ENCODE results near the gene TMEM266.

Gene TMEM266

DNA sequence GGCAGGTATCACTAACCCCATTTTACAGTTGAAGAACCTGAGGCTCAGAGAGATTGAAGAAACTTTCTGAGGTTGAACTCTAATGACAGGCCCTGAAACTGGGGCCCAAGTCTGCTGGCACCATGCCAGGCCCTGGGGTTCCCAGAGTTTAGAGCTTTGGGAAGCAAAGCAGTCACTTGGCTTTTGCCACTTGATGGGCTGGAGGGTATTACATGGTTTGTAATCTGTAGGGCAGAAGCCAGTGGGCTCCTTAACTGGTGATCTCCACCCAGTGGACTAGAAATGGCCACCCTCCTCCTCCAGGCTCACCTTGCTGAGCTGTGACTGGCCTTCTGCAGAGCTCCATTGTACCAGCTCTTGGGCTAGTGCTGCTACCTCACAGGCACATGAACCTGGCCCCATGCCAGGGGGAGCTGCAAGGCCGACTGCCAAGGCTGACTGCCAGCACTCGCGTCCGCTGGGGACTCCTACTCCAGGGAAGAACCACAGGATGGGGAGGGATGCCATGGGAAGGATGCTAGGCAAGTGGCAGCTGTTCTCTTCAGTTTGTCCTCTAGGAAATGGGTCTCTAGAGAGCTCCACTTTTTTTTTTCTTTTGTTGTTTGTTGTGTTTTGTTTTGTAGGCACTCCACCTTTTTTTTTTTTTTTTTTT is 146.7 kb downstream of the TMEM266 start:
- peak; percentile 87 for ATAC-seq
- TF ChIP-seq, protein P1, sequence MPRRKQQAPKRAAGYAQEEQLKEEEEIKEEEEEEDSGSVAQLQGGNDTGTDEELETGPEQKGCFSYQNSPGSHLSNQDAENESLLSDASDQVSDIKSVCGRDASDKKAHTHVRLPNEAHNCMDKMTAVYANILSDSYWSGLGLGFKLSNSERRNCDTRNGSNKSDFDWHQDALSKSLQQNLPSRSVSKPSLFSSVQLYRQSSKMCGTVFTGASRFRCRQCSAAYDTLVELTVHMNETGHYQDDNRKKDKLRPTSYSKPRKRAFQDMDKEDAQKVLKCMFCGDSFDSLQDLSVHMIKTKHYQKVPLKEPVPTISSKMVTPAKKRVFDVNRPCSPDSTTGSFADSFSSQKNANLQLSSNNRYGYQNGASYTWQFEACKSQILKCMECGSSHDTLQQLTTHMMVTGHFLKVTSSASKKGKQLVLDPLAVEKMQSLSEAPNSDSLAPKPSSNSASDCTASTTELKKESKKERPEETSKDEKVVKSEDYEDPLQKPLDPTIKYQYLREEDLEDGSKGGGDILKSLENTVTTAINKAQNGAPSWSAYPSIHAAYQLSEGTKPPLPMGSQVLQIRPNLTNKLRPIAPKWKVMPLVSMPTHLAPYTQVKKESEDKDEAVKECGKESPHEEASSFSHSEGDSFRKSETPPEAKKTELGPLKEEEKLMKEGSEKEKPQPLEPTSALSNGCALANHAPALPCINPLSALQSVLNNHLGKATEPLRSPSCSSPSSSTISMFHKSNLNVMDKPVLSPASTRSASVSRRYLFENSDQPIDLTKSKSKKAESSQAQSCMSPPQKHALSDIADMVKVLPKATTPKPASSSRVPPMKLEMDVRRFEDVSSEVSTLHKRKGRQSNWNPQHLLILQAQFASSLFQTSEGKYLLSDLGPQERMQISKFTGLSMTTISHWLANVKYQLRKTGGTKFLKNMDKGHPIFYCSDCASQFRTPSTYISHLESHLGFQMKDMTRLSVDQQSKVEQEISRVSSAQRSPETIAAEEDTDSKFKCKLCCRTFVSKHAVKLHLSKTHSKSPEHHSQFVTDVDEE (CRISPR knock-in tag; IDR thresholded peaks at IDR 0.05) = no peak
- TF ChIP-seq, protein P2, sequence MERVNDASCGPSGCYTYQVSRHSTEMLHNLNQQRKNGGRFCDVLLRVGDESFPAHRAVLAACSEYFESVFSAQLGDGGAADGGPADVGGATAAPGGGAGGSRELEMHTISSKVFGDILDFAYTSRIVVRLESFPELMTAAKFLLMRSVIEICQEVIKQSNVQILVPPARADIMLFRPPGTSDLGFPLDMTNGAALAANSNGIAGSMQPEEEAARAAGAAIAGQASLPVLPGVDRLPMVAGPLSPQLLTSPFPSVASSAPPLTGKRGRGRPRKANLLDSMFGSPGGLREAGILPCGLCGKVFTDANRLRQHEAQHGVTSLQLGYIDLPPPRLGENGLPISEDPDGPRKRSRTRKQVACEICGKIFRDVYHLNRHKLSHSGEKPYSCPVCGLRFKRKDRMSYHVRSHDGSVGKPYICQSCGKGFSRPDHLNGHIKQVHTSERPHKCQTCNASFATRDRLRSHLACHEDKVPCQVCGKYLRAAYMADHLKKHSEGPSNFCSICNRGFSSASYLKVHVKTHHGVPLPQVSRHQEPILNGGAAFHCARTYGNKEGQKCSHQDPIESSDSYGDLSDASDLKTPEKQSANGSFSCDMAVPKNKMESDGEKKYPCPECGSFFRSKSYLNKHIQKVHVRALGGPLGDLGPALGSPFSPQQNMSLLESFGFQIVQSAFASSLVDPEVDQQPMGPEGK (CRISPR knock-in tag; IDR thresholded peaks at IDR 0.05; ENCODE audit: borderline replicate concordance) = no peak
- TF ChIP-seq ZFP3 (CRISPR knock-in tag; IDR thresholded peaks at IDR 0.05) (peak; percentile 19; the same call in 1 of the 2 replicates), ISL1 (CRISPR knock-in tag; IDR thresholded peaks at IDR 0.05) (peak; percentile 10; the same call in 1 of the 2 replicates), ZNF565 (CRISPR knock-in tag; conservative IDR thresholded peaks at IDR 0.05; ENCODE audit: low read depth) (no peak)
- TF ChIP-seq, protein P3, sequence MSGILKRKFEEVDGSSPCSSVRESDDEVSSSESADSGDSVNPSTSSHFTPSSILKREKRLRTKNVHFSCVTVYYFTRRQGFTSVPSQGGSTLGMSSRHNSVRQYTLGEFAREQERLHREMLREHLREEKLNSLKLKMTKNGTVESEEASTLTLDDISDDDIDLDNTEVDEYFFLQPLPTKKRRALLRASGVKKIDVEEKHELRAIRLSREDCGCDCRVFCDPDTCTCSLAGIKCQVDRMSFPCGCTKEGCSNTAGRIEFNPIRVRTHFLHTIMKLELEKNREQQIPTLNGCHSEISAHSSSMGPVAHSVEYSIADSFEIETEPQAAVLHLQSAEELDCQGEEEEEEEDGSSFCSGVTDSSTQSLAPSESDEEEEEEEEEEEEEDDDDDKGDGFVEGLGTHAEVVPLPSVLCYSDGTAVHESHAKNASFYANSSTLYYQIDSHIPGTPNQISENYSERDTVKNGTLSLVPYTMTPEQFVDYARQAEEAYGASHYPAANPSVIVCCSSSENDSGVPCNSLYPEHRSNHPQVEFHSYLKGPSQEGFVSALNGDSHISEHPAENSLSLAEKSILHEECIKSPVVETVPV (CRISPR knock-in tag; IDR thresholded peaks at IDR 0.05) = no peak

DNA sequence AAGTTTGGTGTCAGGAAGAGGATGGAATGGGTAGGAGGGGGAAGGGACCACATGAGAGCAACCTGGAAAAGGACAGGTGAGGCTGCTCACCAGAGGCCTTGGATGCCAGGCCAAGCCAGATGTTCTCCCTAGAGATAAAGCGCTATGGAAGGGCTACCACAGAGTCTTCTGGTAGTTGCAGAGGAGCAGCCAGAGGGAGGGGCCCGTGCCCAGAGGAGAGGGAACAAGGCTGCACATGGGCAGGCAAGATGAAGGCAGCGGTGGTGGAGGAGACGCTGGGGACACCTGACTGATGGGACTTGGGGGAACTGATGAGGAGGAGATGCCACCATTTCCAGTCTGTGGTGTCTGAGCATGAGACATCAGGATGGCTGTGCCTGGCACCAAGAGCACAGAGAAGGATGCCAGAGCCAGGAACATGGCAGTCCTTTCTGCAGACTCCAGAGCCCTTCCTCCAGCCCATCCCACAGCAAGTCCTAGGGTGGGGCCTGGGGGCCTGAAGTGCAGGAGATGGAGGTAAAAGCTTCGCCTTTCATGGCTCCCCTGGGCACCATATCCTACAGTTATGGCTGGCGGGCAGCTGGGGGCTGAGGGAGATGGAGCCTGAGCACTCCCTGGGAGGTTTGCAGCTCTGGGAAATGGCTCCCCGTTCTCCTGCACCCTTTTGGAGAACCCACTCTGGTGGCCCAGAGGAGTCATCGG is 148.4 kb downstream of the TMEM266 start:
- TF ChIP-seq TOX (CRISPR knock-in tag; IDR thresholded peaks at IDR 0.05; ENCODE audit: borderline replicate concordance) = no peak
- ATAC-seq = no peak

DNA sequence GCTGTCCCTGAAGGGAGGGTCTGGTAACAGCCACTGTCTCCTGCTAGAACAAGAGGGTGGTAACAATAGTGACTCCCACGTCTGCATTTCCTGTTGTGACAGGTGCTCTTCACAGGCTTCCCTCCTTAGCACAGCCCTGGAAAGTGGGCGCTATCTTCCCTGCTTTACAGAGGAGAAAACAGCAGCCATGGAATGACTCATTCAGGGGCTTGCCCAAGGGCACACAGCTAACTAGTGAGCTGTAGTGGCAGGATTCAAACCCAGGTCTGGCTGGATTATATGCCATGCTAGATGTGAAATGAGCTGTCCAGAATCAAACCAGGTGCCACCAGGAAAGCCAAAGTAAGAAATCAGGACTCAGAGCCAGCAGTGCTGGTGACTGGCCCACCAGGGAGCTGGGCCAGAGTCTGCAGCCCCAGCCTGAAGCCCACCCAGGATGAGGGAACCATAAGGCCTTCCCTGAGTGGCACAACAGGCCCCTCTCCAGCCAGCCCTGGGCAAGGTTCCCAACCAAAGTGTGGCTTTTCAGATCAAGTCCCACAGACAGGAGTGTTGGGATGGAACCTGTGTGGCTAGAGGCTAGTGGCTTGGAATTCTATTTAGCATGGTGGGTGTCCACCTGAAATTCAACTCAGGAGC is 149.1 kb downstream of the TMEM266 start:
- no peak for ATAC-seq
- no peak for TF ChIP-seq GLIS3 (CRISPR knock-in tag; IDR thresholded peaks at IDR 0.05)
- TF ChIP-seq, protein P4, sequence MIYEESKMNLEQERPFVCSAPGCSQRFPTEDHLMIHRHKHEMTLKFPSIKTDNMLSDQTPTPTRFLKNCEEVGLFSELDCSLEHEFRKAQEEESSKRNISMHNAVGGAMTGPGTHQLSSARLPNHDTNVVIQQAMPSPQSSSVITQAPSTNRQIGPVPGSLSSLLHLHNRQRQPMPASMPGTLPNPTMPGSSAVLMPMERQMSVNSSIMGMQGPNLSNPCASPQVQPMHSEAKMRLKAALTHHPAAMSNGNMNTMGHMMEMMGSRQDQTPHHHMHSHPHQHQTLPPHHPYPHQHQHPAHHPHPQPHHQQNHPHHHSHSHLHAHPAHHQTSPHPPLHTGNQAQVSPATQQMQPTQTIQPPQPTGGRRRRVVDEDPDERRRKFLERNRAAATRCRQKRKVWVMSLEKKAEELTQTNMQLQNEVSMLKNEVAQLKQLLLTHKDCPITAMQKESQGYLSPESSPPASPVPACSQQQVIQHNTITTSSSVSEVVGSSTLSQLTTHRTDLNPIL (CRISPR knock-in tag; IDR thresholded peaks at IDR 0.05; ENCODE audit: low read depth) = no peak

DNA sequence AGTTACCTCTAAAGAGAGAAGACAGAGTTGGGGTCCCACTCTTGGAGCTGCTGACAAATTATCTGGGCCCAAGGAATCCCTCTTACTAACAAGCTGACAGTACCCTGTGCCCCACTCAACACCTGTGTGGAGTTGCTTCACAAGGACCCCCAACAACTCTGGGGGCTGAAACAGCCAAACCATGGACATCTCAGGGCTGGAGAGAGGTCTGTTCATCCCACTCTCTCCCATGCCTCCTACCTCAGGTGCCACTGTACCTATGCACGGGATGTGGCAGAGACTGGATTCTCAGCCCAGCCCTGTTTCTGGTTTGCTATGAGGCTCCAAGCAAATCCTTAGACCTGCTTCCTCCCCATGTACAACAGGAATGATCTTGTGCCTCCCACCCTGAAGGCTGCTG is 149.7 kb downstream of the TMEM266 start:
- ATAC-seq = no peak
- no peak for TF ChIP-seq ZC3H10 (CRISPR knock-in tag; IDR thresholded peaks at IDR 0.05)
- TF ChIP-seq TOX (CRISPR knock-in tag; IDR thresholded peaks at IDR 0.05; ENCODE audit: borderline replicate concordance) = no peak
- no peak for TF ChIP-seq GLIS3 (CRISPR knock-in tag; IDR thresholded peaks at IDR 0.05)
- no peak for TF ChIP-seq OSR1 (CRISPR knock-in tag; IDR thresholded peaks at IDR 0.05)
- TF ChIP-seq, protein P4 (CRISPR knock-in tag; IDR thresholded peaks at IDR 0.05; ENCODE audit: low read depth) = no peak
- TF ChIP-seq TCF4 (CRISPR knock-in tag; IDR thresholded peaks at IDR 0.05; ENCODE audit: borderline replicate concordance) = no peak
- TF ChIP-seq CSDC2 (CRISPR knock-in tag; IDR thresholded peaks at IDR 0.05) = no peak
- no peak for TF ChIP-seq ZFP30 (CRISPR knock-in tag; IDR thresholded peaks at IDR 0.05)
- TF ChIP-seq ARNTL (CRISPR knock-in tag; IDR thresholded peaks at IDR 0.05; ENCODE audit: borderline replicate concordance, low read depth) = no peak
- TF ChIP-seq RARB (CRISPR knock-in tag; IDR thresholded peaks at IDR 0.05) = no peak
- TF ChIP-seq PPARA (CRISPR knock-in tag; IDR thresholded peaks at IDR 0.05; ENCODE audit: borderline replicate concordance) = no peak
- TF ChIP-seq, protein P5, sequence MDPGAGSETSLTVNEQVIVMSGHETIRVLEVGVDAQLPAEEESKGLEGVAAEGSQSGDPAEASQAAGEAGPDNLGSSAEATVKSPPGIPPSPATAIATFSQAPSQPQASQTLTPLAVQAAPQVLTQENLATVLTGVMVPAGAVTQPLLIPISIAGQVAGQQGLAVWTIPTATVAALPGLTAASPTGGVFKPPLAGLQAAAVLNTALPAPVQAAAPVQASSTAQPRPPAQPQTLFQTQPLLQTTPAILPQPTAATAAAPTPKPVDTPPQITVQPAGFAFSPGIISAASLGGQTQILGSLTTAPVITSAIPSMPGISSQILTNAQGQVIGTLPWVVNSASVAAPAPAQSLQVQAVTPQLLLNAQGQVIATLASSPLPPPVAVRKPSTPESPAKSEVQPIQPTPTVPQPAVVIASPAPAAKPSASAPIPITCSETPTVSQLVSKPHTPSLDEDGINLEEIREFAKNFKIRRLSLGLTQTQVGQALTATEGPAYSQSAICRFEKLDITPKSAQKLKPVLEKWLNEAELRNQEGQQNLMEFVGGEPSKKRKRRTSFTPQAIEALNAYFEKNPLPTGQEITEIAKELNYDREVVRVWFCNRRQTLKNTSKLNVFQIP (CRISPR knock-in tag; IDR thresholded peaks at IDR 0.05; ENCODE audit: borderline replicate concordance, low read depth) = no peak
- TF ChIP-seq ZNF565 (CRISPR knock-in tag; conservative IDR thresholded peaks at IDR 0.05; ENCODE audit: low read depth) = no peak
- TF ChIP-seq, protein P1 (CRISPR knock-in tag; IDR thresholded peaks at IDR 0.05) = no peak
